ENCODE results near the gene ZCRB1. TPM values are rescaled to one million over a fixed set of nuclear protein-coding genes. Genes with fewer than 3 reads are reported as not detected.

The ZCRB1 gene
- polyA plus RNA-seq, 1 experiment = 65.5 TPM

DNA sequence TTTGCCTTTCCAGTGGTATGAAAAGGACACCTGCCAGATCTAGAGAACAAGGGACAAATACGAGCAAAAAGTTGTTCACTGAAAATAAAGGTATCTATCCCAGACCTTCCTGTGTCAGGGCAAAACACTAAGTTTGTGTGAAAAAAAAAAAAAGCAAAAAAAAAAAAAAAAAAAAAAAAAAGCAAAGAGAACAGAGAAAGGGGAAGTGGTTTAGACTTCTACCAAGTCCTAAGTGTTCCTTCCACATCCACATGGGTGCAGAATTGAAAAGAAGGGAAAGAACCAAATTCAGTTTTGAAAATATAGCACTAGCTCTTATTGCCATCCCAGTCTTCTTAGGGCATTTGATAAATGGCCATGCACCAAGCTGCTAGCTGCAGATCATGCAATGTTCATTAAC is 41.7 kb downstream of the ZCRB1 start:
- ChIA-PET POLR2A (no interaction called here), CTCF (interaction anchor here (0.8 kb wide), 1 partner anchor 17 kb away, joined by 3 read pairs; no protein-coding TSS in a partner anchor)
- TF ChIP-seq, protein P1, sequence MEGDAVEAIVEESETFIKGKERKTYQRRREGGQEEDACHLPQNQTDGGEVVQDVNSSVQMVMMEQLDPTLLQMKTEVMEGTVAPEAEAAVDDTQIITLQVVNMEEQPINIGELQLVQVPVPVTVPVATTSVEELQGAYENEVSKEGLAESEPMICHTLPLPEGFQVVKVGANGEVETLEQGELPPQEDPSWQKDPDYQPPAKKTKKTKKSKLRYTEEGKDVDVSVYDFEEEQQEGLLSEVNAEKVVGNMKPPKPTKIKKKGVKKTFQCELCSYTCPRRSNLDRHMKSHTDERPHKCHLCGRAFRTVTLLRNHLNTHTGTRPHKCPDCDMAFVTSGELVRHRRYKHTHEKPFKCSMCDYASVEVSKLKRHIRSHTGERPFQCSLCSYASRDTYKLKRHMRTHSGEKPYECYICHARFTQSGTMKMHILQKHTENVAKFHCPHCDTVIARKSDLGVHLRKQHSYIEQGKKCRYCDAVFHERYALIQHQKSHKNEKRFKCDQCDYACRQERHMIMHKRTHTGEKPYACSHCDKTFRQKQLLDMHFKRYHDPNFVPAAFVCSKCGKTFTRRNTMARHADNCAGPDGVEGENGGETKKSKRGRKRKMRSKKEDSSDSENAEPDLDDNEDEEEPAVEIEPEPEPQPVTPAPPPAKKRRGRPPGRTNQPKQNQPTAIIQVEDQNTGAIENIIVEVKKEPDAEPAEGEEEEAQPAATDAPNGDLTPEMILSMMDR (IDR thresholded peaks at IDR 0.05; ENCODE audit: insufficient read depth, low read depth, low read length) = no peak
- Histone ChIP-seq H3K36me3 (ENCODE audit: control insufficient read depth, insufficient read depth, low read length) (no peaks in the 10 kb centered on the region), H3K4me3 (ENCODE audit: low read depth, low read length) (no peak overlapping the region), H3K27me3 (ENCODE audit: control insufficient read depth, insufficient read depth, low read length) (peaks cover 1% of the 10 kb centered on the region; the same call in 1 of the 2 replicates)
- no peak for DNase-seq (ENCODE audit: low read depth)

DNA sequence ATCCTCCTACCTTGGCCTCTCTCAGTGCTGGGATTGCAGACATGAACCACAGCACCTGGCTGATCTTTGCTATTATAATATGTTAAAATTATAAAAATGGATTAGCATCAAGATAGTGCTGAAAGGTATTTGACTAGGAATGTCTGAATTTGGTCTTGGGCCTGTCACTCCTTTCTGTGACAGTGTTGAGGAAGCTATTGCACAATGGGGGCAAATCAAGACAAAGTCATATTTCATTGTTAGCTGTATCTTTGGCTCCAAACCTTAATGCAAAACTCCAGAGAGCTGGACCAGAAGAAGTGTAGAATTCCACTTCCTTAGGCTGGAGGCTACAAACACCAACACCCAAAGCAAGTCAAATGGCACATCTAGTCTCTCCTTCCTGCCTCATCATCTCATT is 42.2 kb downstream of the ZCRB1 start:
- no peaks in the 10 kb centered on the region for H3K36me3 ChIP-seq (ENCODE audit: control insufficient read depth, insufficient read depth, low read length)
- no peak for DNase-seq (ENCODE audit: low read depth)
- H3K27me3 ChIP-seq (ENCODE audit: control insufficient read depth, insufficient read depth, low read length) = peaks cover 1% of the 10 kb centered on the region; the same call in 1 of the 2 replicates
- POLR2A ChIA-PET = no interaction called here
- CTCF ChIA-PET = interaction anchor here (0.8 to 1.6 kb wide), 2 partner anchors 11 to 17 kb away, joined by 3 to 5 read pairs; no protein-coding TSS in a partner anchor
- H3K4me3 ChIP-seq (ENCODE audit: low read depth, low read length) = no peak overlapping the region
- TF ChIP-seq, protein P1 (IDR thresholded peaks at IDR 0.05; ENCODE audit: insufficient read depth, low read depth, low read length) = no peak

- Histone ChIP-seq H3K4me3 (ENCODE audit: low read depth, low read length) (no peak overlapping the region), H3K36me3 (ENCODE audit: control insufficient read depth, insufficient read depth, low read length) (no peaks in the 10 kb centered on the region), H3K27me3 (ENCODE audit: control insufficient read depth, insufficient read depth, low read length) (peaks cover 1% of the 10 kb centered on the region; the same call in 1 of the 2 replicates)
- CTCF ChIA-PET = interaction anchor here (0.9 to 1.6 kb wide), 2 partner anchors 9 to 10 kb away, joined by 3 to 5 read pairs; no protein-coding TSS in a partner anchor
- TF ChIP-seq, protein P1 (IDR thresholded peaks at IDR 0.05; ENCODE audit: insufficient read depth, low read depth, low read length) = no peak
- POLR2A ChIA-PET = no interaction called here
- DNase-seq (ENCODE audit: low read depth) = no peak
These were observed 43.6 kb downstream of the ZCRB1 start for GRCh38 chr12:42282294-42282693.

DNA sequence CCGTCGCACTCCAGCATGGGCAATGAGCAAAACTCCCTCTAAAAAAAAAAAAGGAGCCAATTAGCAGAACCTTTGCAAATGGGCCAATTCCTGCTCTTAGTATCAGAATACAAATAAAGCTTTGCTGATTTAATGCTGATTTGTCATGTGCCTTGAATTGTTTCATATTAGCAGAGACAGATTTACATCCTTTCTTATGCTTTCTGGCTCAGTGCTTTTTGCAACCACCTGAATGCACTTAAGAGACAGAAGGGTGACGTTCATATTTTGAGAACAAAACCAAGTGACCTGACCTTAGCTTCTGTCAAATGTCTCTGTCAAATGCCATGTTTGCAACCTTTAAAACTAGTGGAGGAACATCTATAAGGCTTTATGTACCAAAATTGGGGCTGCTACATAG is 44.0 kb downstream of the ZCRB1 start:
- Histone ChIP-seq H3K27me3 (ENCODE audit: control insufficient read depth, insufficient read depth, low read length) (peaks cover 1% of the 10 kb centered on the region; the same call in 1 of the 2 replicates), H3K4me3 (ENCODE audit: low read depth, low read length) (no peak overlapping the region), H3K36me3 (ENCODE audit: control insufficient read depth, insufficient read depth, low read length) (no peaks in the 10 kb centered on the region)
- CTCF ChIA-PET = interaction anchor here (0.9 kb wide), 1 partner anchor 10 kb away, joined by 3 read pairs; no protein-coding TSS in a partner anchor
- no peak for DNase-seq (ENCODE audit: low read depth)
- POLR2A ChIA-PET = no interaction called here
- TF ChIP-seq, protein P1 (IDR thresholded peaks at IDR 0.05; ENCODE audit: insufficient read depth, low read depth, low read length) = no peak

- H3K27me3 ChIP-seq (ENCODE audit: control insufficient read depth, insufficient read depth, low read length) = peaks cover 1% of the 10 kb centered on the region; the same call in 1 of the 2 replicates
- TF ChIP-seq, protein P1 (IDR thresholded peaks at IDR 0.05; ENCODE audit: insufficient read depth, low read depth, low read length) = no peak
- CTCF ChIA-PET = no interaction called here
- no peaks in the 10 kb centered on the region for H3K36me3 ChIP-seq (ENCODE audit: control insufficient read depth, insufficient read depth, low read length)
- no peak for DNase-seq (ENCODE audit: low read depth)
- POLR2A ChIA-PET = no interaction called here
- H3K4me3 ChIP-seq (ENCODE audit: low read depth, low read length) = no peak overlapping the region
These were observed 44.6 kb downstream of the ZCRB1 start for GRCh38 chr12:42281278-42281677.
